ENCODE measurements around the gene CFAP73.

GRCh38 chr12:113104953-113105510, 44.5 kb upstream of the CFAP73 start:
- no peak for TF ChIP-seq CTCF (IDR thresholded peaks at IDR 0.05)
- TF ChIP-seq POLR2A (IDR thresholded peaks at IDR 0.05): no peak
